ENCODE results near the gene ATF7IP2.
"Not testable (repeated sequence)": the region's sequence is repeated elsewhere in the genome, so short reads cannot be mapped to it uniquely, and the experiment has no call there.

The ATF7IP2 gene

GRCh38 chr16:10383626-10384025, 2.2 kb upstream of the ATF7IP2 start:
- no peak for DNase-seq

GRCh38 chr16:10386517-10387100, 748 bp downstream of the ATF7IP2 start:
- no peak for DNase-seq

GRCh38 chr16:10387188-10387617, 1.3 kb downstream of the ATF7IP2 start:
- no peak for DNase-seq

- no peak for DNase-seq
Observed at GRCh38 chr16:10388988-10389387, 3.1 kb downstream of the ATF7IP2 start.

- no peak for DNase-seq
Observed at GRCh38 chr16:10390330-10390729, 4.5 kb downstream of the ATF7IP2 start.

GRCh38 chr16:10390867-10391266, 5.0 kb downstream of the ATF7IP2 start:
- no peak for DNase-seq

GRCh38 chr16:10391339-10391738, 5.5 kb downstream of the ATF7IP2 start:
- DNase-seq: no peak

GRCh38 chr16:10402975-10403374, 17.1 kb downstream of the ATF7IP2 start:
- no peak for DNase-seq

GRCh38 chr16:10405386-10405939, 19.6 kb downstream of the ATF7IP2 start:
- no peak for DNase-seq

- no peak for DNase-seq
Observed at GRCh38 chr16:10408824-10409381, 23.0 kb downstream of the ATF7IP2 start.

GRCh38 chr16:10409713-10410112, 23.9 kb downstream of the ATF7IP2 start:
- DNase-seq: not testable (repeated sequence)

- DNase-seq: no peak
Observed at GRCh38 chr16:10410469-10410868, 24.6 kb downstream of the ATF7IP2 start.

- no peak for DNase-seq
Observed at GRCh38 chr16:10412935-10413601, 27.2 kb downstream of the ATF7IP2 start.

- not testable (repeated sequence) for DNase-seq
Observed at GRCh38 chr16:10418204-10418603, 32.3 kb downstream of the ATF7IP2 start.

GRCh38 chr16:10419701-10420100, 33.8 kb downstream of the ATF7IP2 start:
- no peak for DNase-seq

GRCh38 chr16:10421596-10421995, 35.7 kb downstream of the ATF7IP2 start:
- no peak for DNase-seq

GRCh38 chr16:10428433-10429168, 42.7 kb downstream of the ATF7IP2 start:
- no peak for DNase-seq

- DNase-seq: not testable (repeated sequence)
Observed at GRCh38 chr16:10429299-10429969, 43.6 kb downstream of the ATF7IP2 start.

GRCh38 chr16:10441726-10442125, 55.9 kb downstream of the ATF7IP2 start:
- DNase-seq: no peak

- no peak for DNase-seq
Observed at GRCh38 chr16:10447289-10447688, 61.4 kb downstream of the ATF7IP2 start.

- DNase-seq: not testable (repeated sequence)
Observed at GRCh38 chr16:10452208-10453158, 66.6 kb downstream of the ATF7IP2 start.

- no peak for DNase-seq
Observed at GRCh38 chr16:10453159-10453510, 67.3 kb downstream of the ATF7IP2 start.

All from activated gamma-delta T cell (primary cell).